ENCODE data around the gene MRTFB.

- no peak for TF ChIP-seq POLR2A (IDR thresholded peaks at IDR 0.05)
- no peak for TF ChIP-seq CTCF (IDR thresholded peaks at IDR 0.05)
Observed at GRCh38 chr16:14251419-14251818, 180.3 kb downstream of the MRTFB start.
